WTC11 (cell line): ENCODE results near the gene ATOSB. TPM values are rescaled to one million over a fixed set of nuclear protein-coding genes. Genes with fewer than 3 reads are reported as not detected.

Experiments
- ATAC-seq: fragments of 200-7000 bp; cut with Tn5 transposase; 2 replicates; pipeline ENCODE4 v1.10.0; 2021; ENCODE audit warnings: mild to moderate bottlenecking, moderate library complexity
- CTCF ChIA-PET: fragments of 300-600 bp; sonication (Branson Sonifier 250); formaldehyde crosslinking; loops from one replicate; lab custom pipeline; 2021; ENCODE audit warnings: antibody characterized with exemption; lab: Charles Lee
- POLR2A ChIA-PET: fragments of 350-600 bp; sonication (Branson Sonifier 250); formaldehyde crosslinking; loops from one replicate; lab custom pipeline; 2021; ENCODE audit warnings: antibody characterized with exemption; lab: Charles Lee
- DNase-seq: peaks from one replicate; pipeline ENCODE4 v3.0.0; 2021; ENCODE audit warnings: low spot score
- H3K27ac Mint-ChIP-seq: 2 replicates; pipeline ENCODE4 v1.8.0; 2021; ENCODE audit warnings: mixed read lengths
- H3K27me3 Mint-ChIP-seq: 2 replicates; pipeline ENCODE4 v1.8.0; 2021; ENCODE audit warnings: low read depth, mild to moderate bottlenecking, moderate library complexity, mixed read lengths
- H3K36me3 Mint-ChIP-seq: 2 replicates; pipeline ENCODE4 v1.8.0; 2021; ENCODE audit warnings: mixed read lengths
- H3K4me1 Mint-ChIP-seq: 2 replicates; pipeline ENCODE4 v1.8.0; 2022; ENCODE audit warnings: mixed read lengths
- H3K4me3 Mint-ChIP-seq: 2 replicates; pipeline ENCODE4 v1.8.0; 2021; ENCODE audit warnings: mild to moderate bottlenecking, moderate library complexity, mixed read lengths
- H3K9me3 Mint-ChIP-seq: 2 replicates; pipeline ENCODE4 v1.8.0; 2021; ENCODE audit warnings: mixed read lengths
- GABPB1 ChIP-seq: sonication (generic); formaldehyde crosslinking; IDR thresholded peaks from 2 replicates; pipeline ENCODE4 v1.8.1; 2023; ENCODE audit warnings: mild to moderate bottlenecking, missing genetic modification reagents
- GTF2I ChIP-seq: fragments of 250-450 bp; sonication (Bioruptor Pico); conservative IDR thresholded peaks from 2 replicates; pipeline ENCODE4 v1.4.0; 2021; ENCODE audit warnings: mild to moderate bottlenecking
- HMGA2 ChIP-seq: fragments of 250-450 bp; sonication (Bioruptor Pico); IDR thresholded peaks from 2 replicates; pipeline ENCODE4 v1.4.0; 2021; ENCODE audit warnings: mild to moderate bottlenecking, moderate library complexity
- JUN ChIP-seq: sonication (generic); formaldehyde crosslinking; IDR thresholded peaks from 2 replicates; pipeline ENCODE4 v1.8.0; 2023; ENCODE audit warnings: mild to moderate bottlenecking, missing genetic modification reagents
- NFATC4 ChIP-seq: fragments of 250-450 bp; sonication (Bioruptor Pico); IDR thresholded peaks from 2 replicates; pipeline ENCODE4 v1.9.0; 2021; ENCODE audit warnings: mild to moderate bottlenecking
- NR3C1 ChIP-seq: sonication (generic); formaldehyde crosslinking; conservative IDR thresholded peaks from 2 replicates; pipeline ENCODE4 v1.8.1; 2023; ENCODE audit warnings: low read depth, mild to moderate bottlenecking, missing genetic modification reagents
- SMAD4 ChIP-seq: sonication (generic); formaldehyde crosslinking; IDR thresholded peaks from 2 replicates; pipeline ENCODE4 v1.8.0; 2022; ENCODE audit warnings: mild to moderate bottlenecking, missing genetic modification reagents
- SP1 ChIP-seq: sonication (generic); formaldehyde crosslinking; conservative IDR thresholded peaks from 2 replicates; pipeline ENCODE4 v1.8.1; 2022; ENCODE audit warnings: missing genetic modification reagents
- TCF7 ChIP-seq: sonication (generic); formaldehyde crosslinking; IDR thresholded peaks from 2 replicates; pipeline ENCODE4 v1.8.0; 2022; ENCODE audit warnings: mild to moderate bottlenecking, low read depth, missing genetic modification reagents, moderate library complexity
- ZNF396 ChIP-seq: fragments of 250-450 bp; sonication (Bioruptor Pico); IDR thresholded peaks from 2 replicates; pipeline ENCODE4 v1.8.0; 2021; ENCODE audit warnings: mild to moderate bottlenecking, moderate library complexity, borderline replicate concordance
- ZNF416 ChIP-seq: fragments of 250-450 bp; sonication (Bioruptor Pico); IDR thresholded peaks from 2 replicates; pipeline ENCODE4 v1.9.0; 2021; ENCODE audit warnings: mild to moderate bottlenecking, inconsistent platforms
- total RNA-seq: library from RNA; stranded (reverse); gene quantifications from 3 replicates; pipeline ENCODE4 v1.2.3, GENCODE V29; 2021
- TF ChIP-seq, protein P1 (sequence below): sonication (generic); formaldehyde crosslinking; IDR thresholded peaks from 2 replicates; pipeline ENCODE4 v1.8.0; 2023; ENCODE audit warnings: missing genetic modification reagents
- TF ChIP-seq, protein P2 (sequence below): sonication (generic); formaldehyde crosslinking; conservative IDR thresholded peaks from 2 replicates; pipeline ENCODE4 v1.8.1; 2022; ENCODE audit warnings: mild to moderate bottlenecking, missing genetic modification reagents
- TF ChIP-seq, protein P3 (sequence below): sonication (generic); formaldehyde crosslinking; IDR thresholded peaks from 2 replicates; pipeline ENCODE4 v1.8.1; 2023; ENCODE audit warnings: mild to moderate bottlenecking, missing genetic modification reagents
- TF ChIP-seq, protein P4 (sequence below): fragments of 250-450 bp; sonication (Bioruptor Pico); IDR thresholded peaks from 2 replicates; pipeline ENCODE4 v1.9.0; 2021; ENCODE audit warnings: moderate library complexity, mild to moderate bottlenecking, inconsistent platforms, borderline replicate concordance
- TF ChIP-seq, protein P5 (sequence below): fragments of 250-450 bp; sonication (Bioruptor Pico); IDR thresholded peaks from 2 replicates; pipeline ENCODE4 v1.9.0; 2021; ENCODE audit warnings: mild to moderate bottlenecking
- TF ChIP-seq, protein P6 (sequence below): sonication (generic); formaldehyde crosslinking; IDR thresholded peaks from 2 replicates; pipeline ENCODE4 v1.8.0; 2022; ENCODE audit warnings: mild to moderate bottlenecking, missing genetic modification reagents
- TF ChIP-seq, protein P7 (sequence below): sonication (generic); formaldehyde crosslinking; IDR thresholded peaks from 2 replicates; pipeline ENCODE4 v1.8.1; 2022; ENCODE audit warnings: missing genetic modification reagents, borderline replicate concordance
- TF ChIP-seq, protein P8 (sequence below): sonication (generic); formaldehyde crosslinking; IDR thresholded peaks from 2 replicates; pipeline ENCODE4 v1.8.1; 2022; ENCODE audit warnings: mild to moderate bottlenecking, missing genetic modification reagents, moderate library complexity, borderline replicate concordance

The ATOSB gene
- total RNA-seq, 1 experiment from 2014 or later: 8.7 TPM

DNA sequence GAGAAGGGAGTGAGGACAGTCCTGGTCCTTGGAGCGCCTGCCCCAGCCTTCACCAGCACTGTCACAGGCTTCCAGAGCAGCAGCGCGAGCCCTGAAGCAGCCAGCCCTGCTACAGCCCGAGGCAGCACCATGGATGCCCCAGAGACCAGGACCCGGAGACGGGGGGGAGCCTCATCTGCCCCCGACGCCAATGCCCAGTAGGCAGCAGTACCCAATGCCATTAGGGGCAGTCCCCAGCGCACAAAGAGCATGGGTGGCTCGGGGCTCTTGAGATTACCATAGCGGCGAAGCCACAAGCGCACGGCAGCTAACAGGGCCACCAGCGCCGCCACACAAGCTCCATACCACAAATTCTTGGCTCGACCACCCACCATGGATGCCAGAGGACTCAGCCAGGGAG, 24.1 kb downstream of the ATOSB start (continued):
- no peak for TF ChIP-seq NR3C1
- TF ChIP-seq, protein P1, sequence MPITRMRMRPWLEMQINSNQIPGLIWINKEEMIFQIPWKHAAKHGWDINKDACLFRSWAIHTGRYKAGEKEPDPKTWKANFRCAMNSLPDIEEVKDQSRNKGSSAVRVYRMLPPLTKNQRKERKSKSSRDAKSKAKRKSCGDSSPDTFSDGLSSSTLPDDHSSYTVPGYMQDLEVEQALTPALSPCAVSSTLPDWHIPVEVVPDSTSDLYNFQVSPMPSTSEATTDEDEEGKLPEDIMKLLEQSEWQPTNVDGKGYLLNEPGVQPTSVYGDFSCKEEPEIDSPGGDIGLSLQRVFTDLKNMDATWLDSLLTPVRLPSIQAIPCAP (CRISPR knock-in tag): no peak

DNA sequence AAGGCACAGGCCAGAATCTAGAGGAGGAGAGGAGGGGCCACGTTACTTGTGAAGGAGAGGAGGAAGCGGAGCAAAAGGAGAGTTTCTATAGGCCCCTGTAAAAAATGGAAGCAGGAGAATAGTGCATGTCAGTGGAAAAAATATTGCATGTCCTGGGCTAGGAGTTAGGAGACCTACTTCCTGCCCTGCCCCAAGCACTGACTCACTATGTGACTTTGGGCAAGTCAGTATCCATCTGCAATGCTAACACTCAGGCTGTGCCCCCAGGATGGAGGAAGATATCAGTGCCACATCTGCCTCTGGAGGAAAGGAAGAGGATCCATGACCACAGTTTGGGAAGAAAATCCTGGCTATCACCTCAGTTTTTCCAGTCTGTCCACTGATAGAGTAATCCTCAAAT, 26.2 kb downstream of the ATOSB start:
- POLR2A ChIA-PET: no interaction called here
- Mint-ChIP-seq H3K9me3 (no peaks in the 10 kb centered on the region), H3K4me1 (no peaks in the 10 kb centered on the region), H3K36me3 (peaks cover 32% of the 10 kb centered on the region), H3K27me3 (no peaks in the 10 kb centered on the region), H3K27ac (no peak overlapping the region), H3K4me3 (no peak overlapping the region)
- DNase-seq (no peak), ATAC-seq (no peak)
- TF ChIP-seq, protein P2, sequence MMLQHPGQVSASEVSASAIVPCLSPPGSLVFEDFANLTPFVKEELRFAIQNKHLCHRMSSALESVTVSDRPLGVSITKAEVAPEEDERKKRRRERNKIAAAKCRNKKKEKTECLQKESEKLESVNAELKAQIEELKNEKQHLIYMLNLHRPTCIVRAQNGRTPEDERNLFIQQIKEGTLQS (CRISPR knock-in tag): no peak
- TF ChIP-seq, protein P3, sequence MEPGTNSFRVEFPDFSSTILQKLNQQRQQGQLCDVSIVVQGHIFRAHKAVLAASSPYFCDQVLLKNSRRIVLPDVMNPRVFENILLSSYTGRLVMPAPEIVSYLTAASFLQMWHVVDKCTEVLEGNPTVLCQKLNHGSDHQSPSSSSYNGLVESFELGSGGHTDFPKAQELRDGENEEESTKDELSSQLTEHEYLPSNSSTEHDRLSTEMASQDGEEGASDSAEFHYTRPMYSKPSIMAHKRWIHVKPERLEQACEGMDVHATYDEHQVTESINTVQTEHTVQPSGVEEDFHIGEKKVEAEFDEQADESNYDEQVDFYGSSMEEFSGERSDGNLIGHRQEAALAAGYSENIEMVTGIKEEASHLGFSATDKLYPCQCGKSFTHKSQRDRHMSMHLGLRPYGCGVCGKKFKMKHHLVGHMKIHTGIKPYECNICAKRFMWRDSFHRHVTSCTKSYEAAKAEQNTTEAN (CRISPR knock-in tag): no peak
- no peak for TF ChIP-seq HMGA2 (CRISPR knock-in tag)
- TF ChIP-seq, protein P1 (CRISPR knock-in tag): no peak
- TF ChIP-seq, protein P4, sequence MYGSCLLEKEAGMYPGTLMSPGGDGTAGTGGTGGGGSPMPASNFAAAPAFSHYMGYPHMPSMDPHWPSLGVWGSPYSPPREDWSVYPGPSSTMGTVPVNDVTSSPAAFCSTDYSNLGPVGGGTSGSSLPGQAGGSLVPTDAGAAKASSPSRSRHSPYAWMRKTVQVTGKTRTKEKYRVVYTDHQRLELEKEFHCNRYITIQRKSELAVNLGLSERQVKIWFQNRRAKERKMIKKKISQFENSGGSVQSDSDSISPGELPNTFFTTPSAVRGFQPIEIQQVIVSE (CRISPR knock-in tag): no peak
- TF ChIP-seq SMAD4: no peak
- TF ChIP-seq, protein P5, sequence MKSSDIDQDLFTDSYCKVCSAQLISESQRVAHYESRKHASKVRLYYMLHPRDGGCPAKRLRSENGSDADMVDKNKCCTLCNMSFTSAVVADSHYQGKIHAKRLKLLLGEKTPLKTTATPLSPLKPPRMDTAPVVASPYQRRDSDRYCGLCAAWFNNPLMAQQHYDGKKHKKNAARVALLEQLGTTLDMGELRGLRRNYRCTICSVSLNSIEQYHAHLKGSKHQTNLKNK (CRISPR knock-in tag): no peak
- TF ChIP-seq, protein P6, sequence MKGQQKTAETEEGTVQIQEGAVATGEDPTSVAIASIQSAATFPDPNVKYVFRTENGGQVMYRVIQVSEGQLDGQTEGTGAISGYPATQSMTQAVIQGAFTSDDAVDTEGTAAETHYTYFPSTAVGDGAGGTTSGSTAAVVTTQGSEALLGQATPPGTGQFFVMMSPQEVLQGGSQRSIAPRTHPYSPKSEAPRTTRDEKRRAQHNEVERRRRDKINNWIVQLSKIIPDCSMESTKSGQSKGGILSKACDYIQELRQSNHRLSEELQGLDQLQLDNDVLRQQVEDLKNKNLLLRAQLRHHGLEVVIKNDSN (CRISPR knock-in tag): no peak
- no peak for TF ChIP-seq ZNF396 (CRISPR knock-in tag)
- TF ChIP-seq, protein P7, sequence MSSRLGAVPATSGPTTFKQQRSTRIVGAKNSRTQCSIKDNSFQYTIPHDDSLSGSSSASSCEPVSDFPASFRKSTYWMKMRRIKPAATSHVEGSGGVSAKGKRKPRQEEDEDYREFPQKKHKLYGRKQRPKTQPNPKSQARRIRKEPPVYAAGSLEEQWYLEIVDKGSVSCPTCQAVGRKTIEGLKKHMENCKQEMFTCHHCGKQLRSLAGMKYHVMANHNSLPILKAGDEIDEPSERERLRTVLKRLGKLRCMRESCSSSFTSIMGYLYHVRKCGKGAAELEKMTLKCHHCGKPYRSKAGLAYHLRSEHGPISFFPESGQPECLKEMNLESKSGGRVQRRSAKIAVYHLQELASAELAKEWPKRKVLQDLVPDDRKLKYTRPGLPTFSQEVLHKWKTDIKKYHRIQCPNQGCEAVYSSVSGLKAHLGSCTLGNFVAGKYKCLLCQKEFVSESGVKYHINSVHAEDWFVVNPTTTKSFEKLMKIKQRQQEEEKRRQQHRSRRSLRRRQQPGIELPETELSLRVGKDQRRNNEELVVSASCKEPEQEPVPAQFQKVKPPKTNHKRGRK (CRISPR knock-in tag): no peak
- TF ChIP-seq ZNF416: no peak
- no peak for TF ChIP-seq TCF7 (CRISPR knock-in tag)
- no peak for TF ChIP-seq JUN
- no peak for TF ChIP-seq SP1 (CRISPR knock-in tag)
- TF ChIP-seq, protein P8, sequence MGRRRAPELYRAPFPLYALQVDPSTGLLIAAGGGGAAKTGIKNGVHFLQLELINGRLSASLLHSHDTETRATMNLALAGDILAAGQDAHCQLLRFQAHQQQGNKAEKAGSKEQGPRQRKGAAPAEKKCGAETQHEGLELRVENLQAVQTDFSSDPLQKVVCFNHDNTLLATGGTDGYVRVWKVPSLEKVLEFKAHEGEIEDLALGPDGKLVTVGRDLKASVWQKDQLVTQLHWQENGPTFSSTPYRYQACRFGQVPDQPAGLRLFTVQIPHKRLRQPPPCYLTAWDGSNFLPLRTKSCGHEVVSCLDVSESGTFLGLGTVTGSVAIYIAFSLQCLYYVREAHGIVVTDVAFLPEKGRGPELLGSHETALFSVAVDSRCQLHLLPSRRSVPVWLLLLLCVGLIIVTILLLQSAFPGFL (CRISPR knock-in tag): no peak
- TF ChIP-seq NFATC4 (CRISPR knock-in tag): no peak
- TF ChIP-seq GABPB1: no peak
- no peak for TF ChIP-seq GTF2I
- CTCF ChIA-PET: no interaction called here
